Measurements from ENCODE around the gene ADAT1. TPM values are rescaled to one million over a fixed set of nuclear protein-coding genes. Genes with fewer than 3 reads are reported as not detected.

ADAT1 gene
- total RNA-seq, 2 experiments from 2014 or later, result 46.7 to 47.6 TPM

DNA sequence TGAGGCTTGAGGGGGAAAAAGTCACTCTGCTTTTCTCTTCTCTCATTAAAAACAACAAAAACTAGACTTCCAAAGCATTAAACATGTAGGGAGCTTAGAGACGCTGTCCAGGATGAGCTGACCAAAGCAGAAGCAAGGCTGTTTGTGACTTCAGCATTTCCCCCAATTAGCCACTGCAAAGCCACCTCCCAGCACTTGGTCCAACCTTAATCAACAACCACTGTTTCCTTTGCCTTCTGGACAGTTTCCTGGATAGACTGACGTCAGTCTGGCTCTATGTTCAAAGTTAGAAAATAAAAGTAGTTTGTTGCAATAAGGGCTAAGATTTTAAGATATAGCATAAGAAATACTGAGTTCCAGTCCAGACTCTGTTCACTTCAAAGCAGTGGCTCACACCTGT lies 70.1 kb downstream of the ADAT1 start:
- H3K9me3 ChIP-seq (ENCODE audit: control insufficient read depth in 1 of 2, insufficient read depth in 1 of 2, low read length in 2 of 2), result no peaks in the 10 kb centered on the region
- no peaks in the 10 kb centered on the region for H3K36me3 Mint-ChIP-seq (ENCODE audit: low read depth)
- peaks cover 8% of the 10 kb centered on the region for H3K27me3 Mint-ChIP-seq
- H3K27me3 ChIP-seq (ENCODE audit: control insufficient read depth in 1 of 2, insufficient read depth in 2 of 2, low read length in 2 of 2), result no peaks in the 10 kb centered on the region
- no peak overlapping the region for H3K27ac Mint-ChIP-seq
- H3K4me1 Mint-ChIP-seq (ENCODE audit: low read depth), result peaks cover 13% of the 10 kb centered on the region
- no peak overlapping the region for H3K27ac ChIP-seq (ENCODE audit: low read depth in 1 of 2, low read length in 2 of 2)
- no peak overlapping the region for H3K4me3 ChIP-seq (ENCODE audit: low read length)
- intact Hi-C loops (cut with DNase I, micrococcal nuclease), result loop anchor here in 1 of 2 experiments (10.0 kb wide), 1 partner anchor 1642 kb away; the partner anchor contains the start of genes MON1B and SYCE1L
- TF ChIP-seq, protein P1, sequence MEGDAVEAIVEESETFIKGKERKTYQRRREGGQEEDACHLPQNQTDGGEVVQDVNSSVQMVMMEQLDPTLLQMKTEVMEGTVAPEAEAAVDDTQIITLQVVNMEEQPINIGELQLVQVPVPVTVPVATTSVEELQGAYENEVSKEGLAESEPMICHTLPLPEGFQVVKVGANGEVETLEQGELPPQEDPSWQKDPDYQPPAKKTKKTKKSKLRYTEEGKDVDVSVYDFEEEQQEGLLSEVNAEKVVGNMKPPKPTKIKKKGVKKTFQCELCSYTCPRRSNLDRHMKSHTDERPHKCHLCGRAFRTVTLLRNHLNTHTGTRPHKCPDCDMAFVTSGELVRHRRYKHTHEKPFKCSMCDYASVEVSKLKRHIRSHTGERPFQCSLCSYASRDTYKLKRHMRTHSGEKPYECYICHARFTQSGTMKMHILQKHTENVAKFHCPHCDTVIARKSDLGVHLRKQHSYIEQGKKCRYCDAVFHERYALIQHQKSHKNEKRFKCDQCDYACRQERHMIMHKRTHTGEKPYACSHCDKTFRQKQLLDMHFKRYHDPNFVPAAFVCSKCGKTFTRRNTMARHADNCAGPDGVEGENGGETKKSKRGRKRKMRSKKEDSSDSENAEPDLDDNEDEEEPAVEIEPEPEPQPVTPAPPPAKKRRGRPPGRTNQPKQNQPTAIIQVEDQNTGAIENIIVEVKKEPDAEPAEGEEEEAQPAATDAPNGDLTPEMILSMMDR (IDR thresholded peaks at IDR 0.05), result no peak
- no peaks in the 10 kb centered on the region for H3K36me3 ChIP-seq (ENCODE audit: insufficient read depth, low read length)
- POLR2A ChIA-PET, result no interaction called here
- H3K4me3 Mint-ChIP-seq, result no peak overlapping the region
- H3K4me1 ChIP-seq (ENCODE audit: insufficient read depth, low read length), result peaks cover 23% of the 10 kb centered on the region
- H3K9me3 Mint-ChIP-seq, result no peaks in the 10 kb centered on the region
- no peak for ATAC-seq (ENCODE audit: poor library complexity)
- CTCF ChIA-PET, result interaction anchor here (2.0 to 2.9 kb wide), 2 partner anchors 35 to 89 kb away, joined by 5 to 15 read pairs; no protein-coding TSS in a partner anchor
- no peak for DNase-seq

DNA sequence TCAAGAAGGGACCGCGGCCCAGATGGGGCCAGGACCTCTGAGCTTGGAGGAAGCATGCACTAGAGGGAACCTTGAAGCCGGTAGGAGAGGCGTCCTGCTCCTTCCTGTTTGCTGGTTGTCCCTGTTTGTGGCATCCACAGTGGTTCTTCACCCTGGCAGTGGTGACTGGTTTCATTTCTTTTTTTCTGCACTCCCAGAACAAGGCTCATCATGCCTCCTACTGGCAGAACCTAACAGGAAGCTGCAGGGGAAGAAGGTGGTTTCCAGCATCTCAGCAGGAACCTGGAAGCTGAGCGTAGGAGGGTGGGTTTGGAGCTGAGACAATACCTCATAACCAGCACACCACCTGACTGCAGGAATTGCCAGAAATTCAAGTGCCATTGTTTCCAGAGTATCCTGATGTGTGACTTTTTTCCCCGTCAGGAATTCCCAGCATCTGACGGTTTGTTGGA lies 72.8 kb downstream of the ADAT1 start:
- H3K27ac ChIP-seq (ENCODE audit: low read depth in 1 of 2, low read length in 2 of 2), result no peak overlapping the region
- DNase-seq (peak in 4 of 14 experiments; percentile 14 to 76 (median 60)), ATAC-seq (ENCODE audit: poor library complexity) (peak; percentile 73)
- no peaks in the 10 kb centered on the region for H3K9me3 ChIP-seq (ENCODE audit: control insufficient read depth in 1 of 2, insufficient read depth in 1 of 2, low read length in 2 of 2)
- peaks cover 9% of the 10 kb centered on the region for H3K4me1 ChIP-seq (ENCODE audit: insufficient read depth, low read length)
- Mint-ChIP-seq H3K4me3 (no peak overlapping the region), H3K4me1 (ENCODE audit: low read depth) (peaks cover 1% of the 10 kb centered on the region), H3K36me3 (ENCODE audit: low read depth) (no peaks in the 10 kb centered on the region), H3K27me3 (peaks cover 8% of the 10 kb centered on the region), H3K9me3 (no peaks in the 10 kb centered on the region), H3K27ac (no peak overlapping the region)
- intact Hi-C loops (cut with DNase I, micrococcal nuclease), result loop anchor here in 1 of 2 experiments (10.0 kb wide), 1 partner anchor 1645 kb away; the partner anchor contains the start of genes MON1B and SYCE1L
- CTCF ChIA-PET, result interaction anchor here (0.8 to 3.4 kb wide), 4 partner anchors 33 to 85 kb away, joined by 3 to 18 read pairs (median 4); no protein-coding TSS in a partner anchor
- TF ChIP-seq, protein P1 (IDR thresholded peaks at IDR 0.05), result no peak
- H3K36me3 ChIP-seq (ENCODE audit: insufficient read depth, low read length), result no peaks in the 10 kb centered on the region
- POLR2A ChIA-PET, result interaction anchor here (0.6 to 0.7 kb wide), 2 partner anchors 20 to 99 kb away, joined by 3 read pairs; no protein-coding TSS in a partner anchor
- no peak overlapping the region for H3K4me3 ChIP-seq (ENCODE audit: low read length)
- no peaks in the 10 kb centered on the region for H3K27me3 ChIP-seq (ENCODE audit: control insufficient read depth in 1 of 2, insufficient read depth in 2 of 2, low read length in 2 of 2)

Other genes with a start within 250 kb of the ADAT1 start
- 10 to 100 TPM; 23.0 to 25.5 TPM for gene CFDP1, start 189.8 kb downstream of the ADAT1 start, total RNA-seq
- gene TMEM170A, start 158.6 kb downstream of the ADAT1 start, total RNA-seq, result 10 to 100 TPM; 34.3 to 37.8 TPM
- gene CHST6, start 127.8 kb downstream of the ADAT1 start, total RNA-seq, result not detected
- not detected for gene CHST5, start 87.2 kb downstream of the ADAT1 start, total RNA-seq
- 1 to 10 TPM; 2.5 TPM for gene TMEM231, start 67.0 kb downstream of the ADAT1 start, total RNA-seq
- gene GABARAPL2, start 56.9 kb downstream of the ADAT1 start, total RNA-seq, result 10 to 100 TPM; 44.6 to 48.3 TPM
- 100 to 1,000 TPM; 151 to 153 TPM for gene KARS1, start 24.4 kb upstream of the ADAT1 start, total RNA-seq
- gene TERF2IP, start 24.5 kb upstream of the ADAT1 start, total RNA-seq, result 100 to 1,000 TPM; 122 to 124 TPM
- not detected for gene CPHXL2, start 53.7 kb upstream of the ADAT1 start, total RNA-seq
- gene DUXB, start 78.2 kb upstream of the ADAT1 start, total RNA-seq, result not detected
- gene CPHXL, start 103.2 kb upstream of the ADAT1 start, total RNA-seq, result not detected